ENCODE data around the gene MAML3.

Gene MAML3

GRCh38 chr4:139857021-139857420 is 297.0 kb downstream of the MAML3 start:
- no peaks in the 10 kb centered on the region for H3K36me3 ChIP-seq (replicated peaks; ENCODE audit: low read depth, low read length)
- no peaks in the 10 kb centered on the region for H3K9me3 ChIP-seq (ENCODE audit: insufficient read depth, low read length)
- peaks cover 21% of the 10 kb centered on the region for H4K20me1 ChIP-seq (ENCODE audit: insufficient read depth, low read length)
- no peak overlapping the region for H3K27ac ChIP-seq (ENCODE audit: low read length)
- TF ChIP-seq CTCF (IDR thresholded peaks at IDR 0.05; ENCODE audit: low read depth, low read length) (no peak), EZH2phosphoT487 (IDR thresholded peaks at IDR 0.05; ENCODE audit: low read depth) (no peak)
- no peak overlapping the region for H3K4me2 ChIP-seq (ENCODE audit: low read length)
- no peaks in the 10 kb centered on the region for H3K79me2 ChIP-seq (ENCODE audit: low read length)
- no peak overlapping the region for H3K9ac ChIP-seq (ENCODE audit: low read length)
- no peak overlapping the region for H2AFZ ChIP-seq (ENCODE audit: low read depth, low read length)
- H3K27me3 ChIP-seq (ENCODE audit: low read depth, low read length): peaks cover 82% of the 10 kb centered on the region
- peaks cover 15% of the 10 kb centered on the region for H3K4me1 ChIP-seq (ENCODE audit: low read length)
- H3K4me3 ChIP-seq (ENCODE audit: low read length): no peak overlapping the region

- H3K9ac ChIP-seq (ENCODE audit: low read length): no peak overlapping the region
- no peaks in the 10 kb centered on the region for H3K79me2 ChIP-seq (ENCODE audit: low read length)
- H3K4me2 ChIP-seq (ENCODE audit: low read length): no peak overlapping the region
- H3K27me3 ChIP-seq (ENCODE audit: low read depth, low read length): peaks cover 78% of the 10 kb centered on the region
- no peak overlapping the region for H3K27ac ChIP-seq (ENCODE audit: low read length)
- H3K4me3 ChIP-seq (ENCODE audit: low read length): no peak overlapping the region
- no peak overlapping the region for H2AFZ ChIP-seq (ENCODE audit: low read depth, low read length)
- H3K36me3 ChIP-seq (replicated peaks; ENCODE audit: low read depth, low read length): no peaks in the 10 kb centered on the region
- peaks cover 17% of the 10 kb centered on the region for H4K20me1 ChIP-seq (ENCODE audit: insufficient read depth, low read length)
- no peaks in the 10 kb centered on the region for H3K9me3 ChIP-seq (ENCODE audit: insufficient read depth, low read length)
- H3K4me1 ChIP-seq (ENCODE audit: low read length): peaks cover 15% of the 10 kb centered on the region
- TF ChIP-seq CTCF (IDR thresholded peaks at IDR 0.05; ENCODE audit: low read depth, low read length) (no peak), EZH2phosphoT487 (IDR thresholded peaks at IDR 0.05; ENCODE audit: low read depth) (no peak)
Observed at GRCh38 chr4:139854668-139855403, 299.1 kb downstream of the MAML3 start.

GRCh38 chr4:139853309-139853708 is 300.7 kb downstream of the MAML3 start:
- Histone ChIP-seq H3K9ac (ENCODE audit: low read length) (no peak overlapping the region), H3K79me2 (ENCODE audit: low read length) (no peaks in the 10 kb centered on the region), H4K20me1 (ENCODE audit: insufficient read depth, low read length) (peaks cover 12% of the 10 kb centered on the region), H3K9me3 (ENCODE audit: insufficient read depth, low read length) (no peaks in the 10 kb centered on the region), H2AFZ (ENCODE audit: low read depth, low read length) (no peak overlapping the region), H3K27me3 (ENCODE audit: low read depth, low read length) (peaks cover 86% of the 10 kb centered on the region), H3K36me3 (replicated peaks; ENCODE audit: low read depth, low read length) (no peaks in the 10 kb centered on the region), H3K4me2 (ENCODE audit: low read length) (no peak overlapping the region), H3K4me3 (ENCODE audit: low read length) (no peak overlapping the region), H3K4me1 (ENCODE audit: low read length) (peaks cover 4% of the 10 kb centered on the region), H3K27ac (ENCODE audit: low read length) (no peak overlapping the region)
- TF ChIP-seq EZH2phosphoT487 (IDR thresholded peaks at IDR 0.05; ENCODE audit: low read depth): no peak
- no peak for TF ChIP-seq CTCF (IDR thresholded peaks at IDR 0.05; ENCODE audit: low read depth, low read length)

- Histone ChIP-seq H4K20me1 (ENCODE audit: insufficient read depth, low read length) (peaks cover 6% of the 10 kb centered on the region), H3K27me3 (ENCODE audit: low read depth, low read length) (peaks cover 86% of the 10 kb centered on the region), H3K4me1 (ENCODE audit: low read length) (no peaks in the 10 kb centered on the region), H3K79me2 (ENCODE audit: low read length) (no peaks in the 10 kb centered on the region), H3K36me3 (replicated peaks; ENCODE audit: low read depth, low read length) (no peaks in the 10 kb centered on the region), H3K27ac (ENCODE audit: low read length) (no peak overlapping the region), H3K4me3 (ENCODE audit: low read length) (no peak overlapping the region), H2AFZ (ENCODE audit: low read depth, low read length) (no peak overlapping the region), H3K4me2 (ENCODE audit: low read length) (no peak overlapping the region), H3K9me3 (ENCODE audit: insufficient read depth, low read length) (no peaks in the 10 kb centered on the region), H3K9ac (ENCODE audit: low read length) (no peak overlapping the region)
- no peak for TF ChIP-seq EZH2phosphoT487 (IDR thresholded peaks at IDR 0.05; ENCODE audit: low read depth)
Observed at GRCh38 chr4:139852612-139853269, 301.2 kb downstream of the MAML3 start.
